GM10266 (cell line): ENCODE measurements around the gene USP5.
"Not testable (repeated sequence)": the region's sequence is repeated elsewhere in the genome, so short reads cannot be mapped to it uniquely, and the experiment has no call there.

Source experiments
- DNase-seq: peaks from one replicate; pipeline ENCODE4 v3.0.0; 2012; ENCODE audit errors: extremely low spot score
- TF ChIP-seq, protein P1 (sequence below): IDR thresholded peaks from 2 replicates; pipeline ENCODE4 v1.5.1; 2012; ENCODE audit warnings: mild to moderate bottlenecking, low read depth; ENCODE audit not compliant: control insufficient read depth, insufficient read depth; ENCODE audit errors: missing control alignments

The USP5 gene

DNA sequence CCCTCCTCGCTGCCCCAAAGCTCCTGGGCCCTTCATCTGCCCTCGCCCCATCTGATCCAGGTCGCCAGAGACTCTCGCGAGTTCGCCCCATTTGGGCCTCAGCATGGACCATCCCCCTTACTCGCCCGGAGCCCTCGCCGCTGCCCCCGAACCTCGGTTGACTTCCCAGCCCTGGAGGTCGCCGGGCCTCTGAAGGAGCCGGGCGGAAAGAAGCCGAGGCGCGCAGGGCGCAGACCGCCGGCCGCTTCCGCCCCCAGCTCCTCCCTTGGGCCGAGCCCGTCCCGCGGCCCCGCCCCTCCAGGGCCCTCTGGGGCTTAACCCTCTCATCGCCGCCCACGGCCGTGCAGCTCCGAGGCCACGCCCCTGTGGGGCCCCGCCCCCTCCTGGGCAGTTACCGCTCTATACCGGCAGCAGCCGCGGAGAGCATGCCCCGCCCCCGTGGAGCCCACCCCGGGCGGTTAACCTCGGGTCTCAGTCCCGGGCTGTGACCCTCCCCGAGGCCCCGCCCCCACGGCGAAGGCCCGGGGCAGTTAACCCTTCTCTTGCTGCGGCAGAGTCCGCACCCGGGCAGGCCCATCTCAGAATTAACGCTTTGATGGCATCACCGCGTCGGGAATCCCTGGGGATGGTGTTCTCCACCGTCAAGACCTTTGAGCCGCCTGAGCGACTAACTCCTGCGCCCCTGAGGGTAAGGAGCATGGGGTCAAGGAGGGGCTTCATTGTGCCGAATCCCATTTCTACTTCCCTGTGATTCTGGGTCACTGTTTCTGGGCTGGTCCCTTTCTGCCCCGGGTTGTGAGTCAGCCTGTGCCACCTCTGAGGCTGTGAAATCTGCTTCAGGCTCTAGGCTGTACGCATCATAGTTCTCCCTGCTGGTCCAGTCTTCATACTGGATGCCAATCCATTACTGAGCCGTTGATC, 21.4 kb downstream of the USP5 start, which contains the start of gene SPSB2:
Gene SPSB2, minus strand, starts transcription at position 210 of the 921 bp plus-strand sequence. CDS start 402 bp downstream, outside the sequence.
- TF ChIP-seq, protein P1, sequence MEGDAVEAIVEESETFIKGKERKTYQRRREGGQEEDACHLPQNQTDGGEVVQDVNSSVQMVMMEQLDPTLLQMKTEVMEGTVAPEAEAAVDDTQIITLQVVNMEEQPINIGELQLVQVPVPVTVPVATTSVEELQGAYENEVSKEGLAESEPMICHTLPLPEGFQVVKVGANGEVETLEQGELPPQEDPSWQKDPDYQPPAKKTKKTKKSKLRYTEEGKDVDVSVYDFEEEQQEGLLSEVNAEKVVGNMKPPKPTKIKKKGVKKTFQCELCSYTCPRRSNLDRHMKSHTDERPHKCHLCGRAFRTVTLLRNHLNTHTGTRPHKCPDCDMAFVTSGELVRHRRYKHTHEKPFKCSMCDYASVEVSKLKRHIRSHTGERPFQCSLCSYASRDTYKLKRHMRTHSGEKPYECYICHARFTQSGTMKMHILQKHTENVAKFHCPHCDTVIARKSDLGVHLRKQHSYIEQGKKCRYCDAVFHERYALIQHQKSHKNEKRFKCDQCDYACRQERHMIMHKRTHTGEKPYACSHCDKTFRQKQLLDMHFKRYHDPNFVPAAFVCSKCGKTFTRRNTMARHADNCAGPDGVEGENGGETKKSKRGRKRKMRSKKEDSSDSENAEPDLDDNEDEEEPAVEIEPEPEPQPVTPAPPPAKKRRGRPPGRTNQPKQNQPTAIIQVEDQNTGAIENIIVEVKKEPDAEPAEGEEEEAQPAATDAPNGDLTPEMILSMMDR: no peak
- peak; percentile 97 for DNase-seq

DNA sequence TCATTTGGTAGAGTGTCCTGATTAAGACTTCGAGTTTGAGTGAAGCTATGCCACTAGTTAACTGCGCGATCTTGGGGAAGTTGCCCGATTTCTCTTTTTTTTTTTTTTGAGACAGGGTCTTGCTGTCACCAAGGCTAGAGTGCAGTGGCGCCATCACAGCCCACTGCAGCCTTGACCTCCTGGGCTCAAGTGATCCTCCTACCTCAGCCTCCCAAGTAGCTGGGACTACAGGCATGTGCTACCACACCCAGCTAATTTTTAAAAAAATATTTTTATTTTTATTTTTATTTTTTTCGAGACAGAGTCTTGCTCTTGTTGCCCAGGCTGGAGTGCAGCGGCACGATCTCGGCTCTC, 22.0 kb downstream of the USP5 start:
- not testable (repeated sequence) for DNase-seq

- not testable (repeated sequence) for DNase-seq
Observed at GRCh38 chr12:6879824-6880223, 27.9 kb downstream of the USP5 start.

DNA sequence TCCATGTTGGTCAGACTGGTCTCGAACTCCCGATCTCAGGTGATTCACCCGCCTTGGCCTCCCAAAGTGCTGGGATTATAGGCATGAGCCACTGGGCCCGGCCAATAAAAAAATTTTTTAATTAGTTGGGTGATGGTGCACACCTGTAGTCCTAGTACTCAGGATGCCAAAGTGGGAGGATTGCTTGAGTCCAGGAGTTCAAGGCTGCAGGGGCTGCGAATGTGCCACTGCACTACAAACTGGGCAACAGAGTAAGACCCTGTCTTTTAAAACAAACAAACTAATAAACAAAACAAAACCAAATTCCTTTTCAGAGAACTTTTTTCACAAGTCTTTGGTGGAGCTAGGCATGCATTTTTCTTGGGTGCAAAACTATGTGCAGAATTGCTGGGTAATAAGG, 31.3 kb downstream of the USP5 start:
- TF ChIP-seq, protein P1: no peak
- DNase-seq: no peak

- TF ChIP-seq, protein P1: no peak
- DNase-seq: no peak
Observed at GRCh38 chr12:6883683-6884082, 31.7 kb downstream of the USP5 start.

- TF ChIP-seq, protein P1: no peak
- no peak for DNase-seq
Observed at GRCh38 chr12:6884539-6884938, 32.6 kb downstream of the USP5 start.

DNA sequence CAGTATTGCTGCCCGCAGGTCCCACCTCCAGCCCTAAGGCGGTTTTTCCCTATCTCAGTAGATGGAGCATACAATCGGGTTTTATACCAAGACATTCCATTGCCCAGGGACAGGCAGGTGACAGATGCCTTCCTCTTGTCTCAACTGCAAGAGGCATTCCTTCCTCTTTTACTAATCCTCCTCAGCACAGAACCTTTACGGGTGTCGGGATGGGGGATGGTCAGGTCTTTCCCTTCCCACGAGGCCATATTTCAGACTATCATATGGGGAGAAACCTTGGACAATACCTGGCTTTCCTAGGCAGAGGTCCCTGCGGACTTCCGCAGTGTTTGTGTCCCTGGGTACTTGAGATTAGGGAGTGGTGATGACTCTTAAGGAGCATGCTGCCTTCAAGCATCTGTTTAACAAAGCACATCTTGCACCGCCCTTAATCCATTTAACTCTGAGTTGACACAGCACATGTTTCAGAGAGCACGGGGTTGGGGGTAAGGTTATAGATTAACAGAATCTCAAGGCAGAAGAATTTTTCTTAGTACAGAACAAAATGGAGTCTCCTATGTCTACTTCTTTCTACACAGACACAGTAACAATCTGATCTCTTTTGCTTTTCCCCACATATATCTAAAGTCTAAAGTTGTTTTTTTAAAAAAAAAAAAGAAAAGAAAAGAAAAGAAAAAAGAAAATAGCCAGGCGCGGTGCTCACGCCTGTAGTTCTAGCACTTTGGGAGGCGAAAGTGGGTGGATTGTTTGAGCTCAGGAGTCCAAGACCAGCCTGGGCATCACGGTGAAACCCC, 34.5 kb downstream of the USP5 start:
- DNase-seq: not testable (repeated sequence)

DNA sequence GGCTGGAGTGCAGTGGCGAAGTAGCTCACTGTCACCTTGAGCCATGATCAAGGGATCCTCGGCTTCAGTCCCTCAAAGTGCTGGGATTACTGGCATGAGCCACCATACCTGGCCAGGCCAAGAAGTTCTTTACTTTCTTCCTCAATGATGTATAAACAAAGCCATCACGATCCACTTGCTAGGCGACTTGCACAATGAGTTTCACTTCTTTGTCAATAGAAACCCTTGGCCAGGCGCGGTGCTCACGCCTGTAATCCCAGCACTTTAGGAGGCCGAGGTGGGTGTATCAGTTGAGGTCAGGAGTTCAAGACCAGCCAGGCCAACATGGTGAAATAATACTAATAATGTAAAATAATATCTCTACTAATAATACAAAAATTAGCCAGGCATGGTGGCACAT, 35.5 kb downstream of the USP5 start:
- no peak for DNase-seq
- TF ChIP-seq, protein P1: no peak
